Measurements from ENCODE around the gene DRD3. TPM values are rescaled to one million over a fixed set of nuclear protein-coding genes. Genes with fewer than 3 reads are reported as not detected.

The DRD3 gene
- total RNA-seq, result not detected
- long read RNA-seq, result 0 reads

DNA sequence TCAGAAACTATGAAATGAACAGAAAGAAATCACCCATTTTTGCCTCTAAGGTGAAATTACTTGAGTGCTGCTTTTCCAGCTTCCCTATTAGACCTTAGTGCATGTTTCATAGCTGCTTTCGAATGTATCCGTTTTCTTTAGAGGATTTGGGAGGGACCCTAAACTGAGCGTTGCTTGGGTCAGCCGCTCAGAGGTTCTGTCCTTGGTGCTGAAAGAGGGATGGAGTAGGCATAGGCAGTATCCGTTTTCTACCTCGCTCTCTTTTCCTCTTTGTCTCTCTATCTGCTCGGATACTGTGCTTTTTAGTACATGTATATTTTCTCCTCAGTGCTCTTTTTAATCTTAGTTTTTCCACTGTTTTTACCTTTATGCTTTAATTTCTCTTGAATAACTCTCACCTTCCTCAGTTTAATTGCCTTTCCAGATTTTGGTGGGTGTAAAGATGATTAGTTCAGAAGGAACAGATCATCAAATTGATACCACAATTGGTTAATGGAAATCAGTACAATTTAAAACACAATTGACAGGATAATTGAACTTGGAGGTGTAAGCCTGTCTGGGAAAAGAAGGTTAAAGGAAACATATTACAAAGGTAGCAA lies at the start of gene DRD3:
TSS of gene DRD3 (minus strand) at position 283 of the 599 bp plus-strand sequence. CDS start 7,060 bp downstream, outside the sequence.
- no peak for ATAC-seq
- DNase-seq, result no peak
- H3K27me3 ChIP-seq (ENCODE audit: low read depth), result no peaks in the 10 kb centered on the region
- H3K27ac ChIP-seq, result no peak within 1 kb of the TSS
- intact Hi-C loops (cut with DNase I), result no loop called here
- H3K4me3 ChIP-seq, result no peak within 1 kb of the TSS
- TF ChIP-seq, protein P1, sequence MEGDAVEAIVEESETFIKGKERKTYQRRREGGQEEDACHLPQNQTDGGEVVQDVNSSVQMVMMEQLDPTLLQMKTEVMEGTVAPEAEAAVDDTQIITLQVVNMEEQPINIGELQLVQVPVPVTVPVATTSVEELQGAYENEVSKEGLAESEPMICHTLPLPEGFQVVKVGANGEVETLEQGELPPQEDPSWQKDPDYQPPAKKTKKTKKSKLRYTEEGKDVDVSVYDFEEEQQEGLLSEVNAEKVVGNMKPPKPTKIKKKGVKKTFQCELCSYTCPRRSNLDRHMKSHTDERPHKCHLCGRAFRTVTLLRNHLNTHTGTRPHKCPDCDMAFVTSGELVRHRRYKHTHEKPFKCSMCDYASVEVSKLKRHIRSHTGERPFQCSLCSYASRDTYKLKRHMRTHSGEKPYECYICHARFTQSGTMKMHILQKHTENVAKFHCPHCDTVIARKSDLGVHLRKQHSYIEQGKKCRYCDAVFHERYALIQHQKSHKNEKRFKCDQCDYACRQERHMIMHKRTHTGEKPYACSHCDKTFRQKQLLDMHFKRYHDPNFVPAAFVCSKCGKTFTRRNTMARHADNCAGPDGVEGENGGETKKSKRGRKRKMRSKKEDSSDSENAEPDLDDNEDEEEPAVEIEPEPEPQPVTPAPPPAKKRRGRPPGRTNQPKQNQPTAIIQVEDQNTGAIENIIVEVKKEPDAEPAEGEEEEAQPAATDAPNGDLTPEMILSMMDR (IDR thresholded peaks at IDR 0.05), result no peak
- H3K4me1 ChIP-seq, result no peaks in the 10 kb centered on the region
- no peaks in the 10 kb centered on the region for H3K36me3 ChIP-seq
- no peaks in the 10 kb centered on the region for H3K9me3 ChIP-seq

DNA sequence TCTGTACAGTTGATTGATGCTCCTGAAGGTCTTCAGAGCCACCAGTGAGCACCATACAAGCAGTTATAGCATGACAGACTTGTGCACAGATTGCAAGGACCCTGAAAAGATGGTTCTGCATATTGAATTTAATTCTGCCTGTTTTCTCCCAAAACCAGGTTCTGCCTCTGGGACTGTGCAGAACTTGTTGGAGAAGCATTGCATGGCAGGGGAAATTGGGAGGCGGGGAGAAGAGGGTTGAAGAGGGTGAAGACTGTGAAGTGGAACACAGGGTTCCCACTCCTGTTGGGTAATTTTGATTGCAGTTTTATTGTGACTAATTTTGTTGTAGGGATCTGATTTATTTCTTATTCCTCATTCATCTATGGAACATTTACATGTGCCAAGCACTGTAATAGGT lies 48.2 kb upstream of the DRD3 start:
- intact Hi-C loops (cut with DNase I), result no loop called here
- Histone ChIP-seq H3K27me3 (ENCODE audit: low read depth) (no peaks in the 10 kb centered on the region), H3K4me3 (no peak overlapping the region), H3K4me1 (no peaks in the 10 kb centered on the region), H3K36me3 (no peaks in the 10 kb centered on the region), H3K9me3 (peaks cover 9% of the 10 kb centered on the region), H3K27ac (no peak overlapping the region)
- no peak for DNase-seq
- TF ChIP-seq, protein P1 (IDR thresholded peaks at IDR 0.05), result no peak
- no peak for ATAC-seq

DNA sequence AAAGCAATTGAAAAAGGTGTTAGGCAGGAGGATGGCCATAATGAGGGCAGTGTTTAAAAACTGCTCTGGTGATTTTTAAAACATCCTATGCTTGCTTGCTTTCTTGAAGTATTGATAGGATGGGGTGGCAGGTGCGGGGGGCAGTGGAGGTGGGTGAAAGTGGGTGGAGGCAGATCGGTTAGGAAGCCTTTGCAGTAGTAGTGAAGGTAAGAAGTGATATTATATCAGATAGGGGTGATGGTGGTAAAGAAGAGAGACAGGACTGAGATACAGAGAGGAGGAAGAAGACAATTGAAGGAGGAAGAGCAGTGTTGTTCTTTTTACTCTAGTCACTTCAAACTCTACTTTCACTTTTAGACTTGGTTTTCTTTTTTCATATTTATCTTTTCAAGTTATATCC lies 47.5 kb upstream of the DRD3 start:
- peaks cover 9% of the 10 kb centered on the region for H3K9me3 ChIP-seq
- no peak overlapping the region for H3K27ac ChIP-seq
- H3K4me3 ChIP-seq, result no peak overlapping the region
- no peak for ATAC-seq
- H3K4me1 ChIP-seq, result no peaks in the 10 kb centered on the region
- TF ChIP-seq, protein P1 (IDR thresholded peaks at IDR 0.05), result no peak
- no peaks in the 10 kb centered on the region for H3K27me3 ChIP-seq (ENCODE audit: low read depth)
- intact Hi-C loops (cut with DNase I), result no loop called here
- no peaks in the 10 kb centered on the region for H3K36me3 ChIP-seq
- DNase-seq, result no peak

DNA sequence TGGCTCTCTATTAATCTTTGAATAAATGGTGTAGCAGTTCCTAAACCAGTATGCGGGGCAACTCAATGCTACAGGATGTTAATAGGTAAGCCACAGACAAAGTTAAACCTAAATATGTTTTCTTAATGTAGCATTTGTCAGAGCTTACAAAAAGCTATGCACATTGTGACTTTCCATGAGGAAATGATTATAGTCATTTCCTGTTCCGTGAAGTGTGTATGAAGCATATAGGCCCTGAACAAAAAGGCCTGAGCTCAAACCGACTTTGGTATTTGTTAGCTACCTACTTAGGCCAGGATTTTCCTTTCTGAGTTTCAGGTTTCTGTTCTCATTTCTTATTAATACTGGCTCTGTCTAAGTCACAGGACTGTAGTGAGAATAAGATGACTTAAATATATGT lies 44.3 kb upstream of the DRD3 start:
- H3K27ac ChIP-seq, result no peak overlapping the region
- H3K4me3 ChIP-seq, result no peak overlapping the region
- H3K27me3 ChIP-seq (ENCODE audit: low read depth), result no peaks in the 10 kb centered on the region
- ATAC-seq, result peak in 1 of 2 donors; percentile 32
- H3K9me3 ChIP-seq, result peaks cover 9% of the 10 kb centered on the region
- no peaks in the 10 kb centered on the region for H3K4me1 ChIP-seq
- intact Hi-C loops (cut with DNase I), result no loop called here
- TF ChIP-seq, protein P1 (IDR thresholded peaks at IDR 0.05), result no peak
- H3K36me3 ChIP-seq, result no peaks in the 10 kb centered on the region
- no peak for DNase-seq

DNA sequence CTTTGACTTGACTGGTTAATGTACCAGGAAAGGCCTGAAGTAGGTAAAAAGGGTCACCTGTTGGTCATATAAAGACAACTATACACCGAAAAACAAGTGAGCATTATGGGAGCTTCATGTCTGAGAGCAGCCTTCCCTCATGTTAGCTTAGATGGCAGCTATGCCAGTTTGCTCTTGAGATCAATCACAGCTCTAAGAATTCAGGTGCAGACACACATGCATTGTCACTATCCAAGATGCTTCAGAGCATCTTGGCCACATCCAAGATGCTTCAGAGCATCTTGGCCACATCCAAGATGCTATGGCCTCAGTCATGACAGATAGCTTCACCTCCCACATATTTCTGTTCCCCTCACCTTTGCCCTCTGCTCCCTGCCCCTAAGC lies 43.0 kb upstream of the DRD3 start:
- H3K4me1 ChIP-seq, result no peaks in the 10 kb centered on the region
- no peaks in the 10 kb centered on the region for H3K36me3 ChIP-seq
- intact Hi-C loops (cut with DNase I), result no loop called here
- peak overlapping the region; percentile 18 for H3K27ac ChIP-seq
- TF ChIP-seq, protein P1 (IDR thresholded peaks at IDR 0.05), result no peak
- no peak overlapping the region for H3K4me3 ChIP-seq
- DNase-seq (no peak), ATAC-seq (no peak)
- no peaks in the 10 kb centered on the region for H3K27me3 ChIP-seq (ENCODE audit: low read depth)
- H3K9me3 ChIP-seq, result peaks cover 9% of the 10 kb centered on the region

All from lower lobe of right lung (tissue), 2 donors.